Medulla oblongata (tissue), 1 donor: ENCODE data around the gene WFS1.

ENCODE experiments used
- DNase-seq: peaks from one replicate; pipeline ENCODE4 v3.0.0-alpha.2; 2015; ENCODE audit errors: extremely low spot score

Gene WFS1

DNA sequence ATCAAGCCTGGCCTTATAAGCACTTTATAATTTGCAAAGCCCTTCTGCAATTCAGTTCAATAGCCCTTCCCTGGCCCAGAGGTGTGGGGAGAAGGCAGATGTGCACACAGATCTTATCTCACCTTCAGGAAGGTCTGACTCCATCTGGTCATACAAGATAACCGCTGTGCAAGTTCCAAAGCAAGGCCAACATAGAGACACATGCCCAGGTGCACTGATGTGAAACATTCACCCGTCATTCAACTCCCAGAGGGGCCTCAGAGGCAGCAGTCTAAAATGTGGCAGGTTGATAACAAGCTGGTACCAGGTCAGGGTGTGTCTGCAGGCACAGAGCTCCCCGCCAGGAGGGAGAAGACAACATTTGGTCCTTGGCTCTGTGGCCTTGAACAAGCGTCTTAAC lies 10.9 kb upstream of the WFS1 start:
- DNase-seq: no peak

GRCh38 chr4:6259886-6260285 lies 9.8 kb upstream of the WFS1 start:
- no peak for DNase-seq

- no peak for DNase-seq
Measured at GRCh38 chr4:6262176-6262575, 7.5 kb upstream of the WFS1 start.

DNA sequence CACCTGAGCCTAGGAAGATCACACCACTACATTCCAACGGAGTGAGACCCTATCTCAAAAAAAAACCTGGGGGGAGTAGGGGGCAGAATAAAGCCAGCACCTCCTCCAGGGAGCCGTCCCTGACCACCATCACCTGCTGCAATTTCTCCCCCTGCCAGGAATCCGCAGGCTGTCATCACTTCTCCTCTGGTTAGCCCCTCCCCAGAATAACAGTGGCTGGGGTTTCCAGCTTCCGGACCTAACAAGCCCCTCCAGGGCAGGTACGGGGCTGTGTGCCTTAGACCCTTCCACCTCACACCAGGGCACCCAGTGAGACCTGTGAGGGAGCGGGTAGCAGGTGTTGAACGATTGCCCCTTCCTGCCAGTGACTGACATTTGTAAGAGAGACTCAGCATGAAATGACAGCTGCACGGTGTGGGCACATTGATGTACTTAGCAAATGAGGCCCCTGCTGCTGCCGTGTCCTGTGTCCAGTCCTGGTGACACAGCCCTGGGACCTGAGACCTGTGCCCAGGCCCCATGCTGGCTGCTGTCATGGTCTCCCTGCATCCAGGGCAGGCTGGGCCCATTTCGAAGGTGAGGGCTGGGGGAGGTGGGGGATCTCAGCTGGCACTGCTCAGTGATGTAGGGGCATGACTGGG lies 6.7 kb upstream of the WFS1 start:
- DNase-seq: no peak

DNA sequence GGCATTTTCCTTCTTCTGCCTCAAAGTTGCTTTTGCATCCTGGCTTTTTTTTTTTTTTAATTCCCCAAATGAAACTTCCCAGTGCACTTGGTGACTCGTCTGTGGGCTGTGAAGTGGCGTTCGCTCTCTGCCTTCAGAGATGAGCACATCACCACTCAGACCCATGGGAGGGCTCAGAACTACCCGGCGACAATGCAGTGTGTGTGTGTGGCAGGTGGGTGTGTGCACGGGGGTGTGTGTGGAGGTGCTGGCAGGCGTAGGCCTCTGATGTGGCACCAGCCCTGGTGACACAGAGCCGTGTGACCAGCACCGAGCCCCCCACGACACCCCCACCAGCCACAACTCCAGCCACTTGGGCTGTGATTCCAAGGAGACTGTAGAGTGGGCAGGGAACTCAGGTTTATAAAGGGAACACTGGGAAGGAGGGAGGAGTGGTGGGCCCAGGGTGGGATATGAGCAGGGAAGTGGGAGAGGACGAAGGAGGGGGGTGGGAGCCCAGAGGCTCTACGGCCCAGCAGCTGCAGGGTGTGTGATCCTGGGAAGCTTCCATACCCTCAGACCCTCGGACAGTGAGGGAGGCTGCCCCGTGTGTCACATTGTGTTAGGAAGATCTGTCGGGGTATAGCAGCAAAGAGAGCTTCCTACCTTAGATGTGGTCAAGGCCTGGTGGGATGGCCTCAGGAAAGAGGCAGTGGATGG lies 6.0 kb upstream of the WFS1 start:
- DNase-seq: no peak

DNA sequence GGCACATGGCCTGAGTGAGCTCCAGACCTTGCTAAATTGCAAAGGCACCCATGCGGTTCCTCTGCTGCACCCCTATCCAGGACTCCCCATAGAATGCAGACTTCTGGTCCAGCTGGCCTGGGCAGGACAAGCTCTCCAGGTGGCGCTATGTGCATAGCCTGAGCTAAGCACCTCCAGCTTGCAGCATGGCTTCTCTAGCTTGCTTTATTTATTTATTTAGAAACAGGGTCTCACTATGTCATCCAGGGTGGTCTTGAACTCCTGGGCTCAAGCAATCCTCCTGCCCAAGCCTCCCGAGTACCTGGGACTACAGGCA lies 5.5 kb upstream of the WFS1 start:
- DNase-seq: no peak

- DNase-seq: no peak
Measured at GRCh38 chr4:6265546-6265945, 4.1 kb upstream of the WFS1 start.

DNA sequence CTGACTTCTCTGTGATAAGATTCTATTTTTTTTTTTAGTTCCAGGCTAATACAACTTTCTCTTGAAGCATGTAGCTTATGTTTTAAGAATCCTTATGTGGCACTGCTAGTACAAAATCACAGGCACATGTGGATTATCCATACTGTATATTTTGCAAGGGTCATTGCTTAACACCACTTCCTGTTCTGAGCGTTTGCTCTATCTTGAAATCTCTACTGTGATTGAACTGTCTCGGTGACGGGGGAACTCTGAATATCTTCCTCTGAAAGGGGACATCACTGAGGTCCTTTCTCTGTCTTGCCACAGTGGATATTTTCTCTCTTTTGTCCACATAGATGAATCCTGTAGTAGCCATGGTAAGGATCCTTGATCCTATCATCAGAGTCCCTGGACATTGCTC lies 2.1 kb upstream of the WFS1 start:
- peak; percentile 65 for DNase-seq

- no peak for DNase-seq
Measured at GRCh38 chr4:6268650-6269615, 717 bp upstream of the WFS1 start.

GRCh38 chr4:6270636-6271121 lies 1.0 kb downstream of the WFS1 start:
- no peak for DNase-seq

- no peak for DNase-seq
Measured at GRCh38 chr4:6271206-6271605, 1.6 kb downstream of the WFS1 start.

GRCh38 chr4:6271701-6272465 lies 2.2 kb downstream of the WFS1 start:
- DNase-seq: no peak

- no peak for DNase-seq
Measured at GRCh38 chr4:6272863-6273660, 3.4 kb downstream of the WFS1 start.

DNA sequence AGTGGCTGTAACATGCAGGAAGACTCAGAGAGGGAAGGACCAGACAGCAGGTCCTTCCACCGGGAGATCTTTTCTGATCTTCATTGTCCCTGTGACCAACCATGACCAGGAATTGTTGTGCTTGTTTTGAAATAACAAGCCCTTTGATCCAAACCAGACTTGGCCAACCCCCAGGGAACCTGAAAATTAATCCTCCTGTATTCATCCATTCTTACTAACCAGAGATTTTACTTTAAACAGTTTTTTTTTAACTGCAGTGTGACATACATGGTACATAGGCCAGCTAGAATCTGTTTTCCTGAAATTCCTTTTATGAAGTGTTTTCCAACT lies 4.0 kb downstream of the WFS1 start:
- no peak for DNase-seq

DNA sequence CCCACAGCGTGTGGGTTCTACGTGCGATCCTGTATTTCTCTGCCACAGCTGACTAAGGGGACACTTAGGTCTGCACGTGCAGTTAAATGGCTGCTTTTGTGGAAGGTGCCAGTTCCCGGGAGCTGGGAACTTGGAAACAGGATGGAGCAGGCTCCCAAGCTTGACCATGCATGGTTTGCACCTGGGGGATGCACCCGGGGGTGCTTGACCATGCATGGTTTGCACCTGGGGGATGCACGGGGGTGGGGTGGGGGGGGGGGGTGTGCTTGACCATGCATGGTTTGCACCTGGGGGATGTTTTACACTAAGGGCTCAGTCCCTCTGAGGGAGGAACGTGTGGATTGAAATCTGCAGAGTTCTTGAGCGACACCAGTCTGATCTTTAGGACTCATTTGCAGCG lies 5.7 kb downstream of the WFS1 start:
- DNase-seq: no peak

DNA sequence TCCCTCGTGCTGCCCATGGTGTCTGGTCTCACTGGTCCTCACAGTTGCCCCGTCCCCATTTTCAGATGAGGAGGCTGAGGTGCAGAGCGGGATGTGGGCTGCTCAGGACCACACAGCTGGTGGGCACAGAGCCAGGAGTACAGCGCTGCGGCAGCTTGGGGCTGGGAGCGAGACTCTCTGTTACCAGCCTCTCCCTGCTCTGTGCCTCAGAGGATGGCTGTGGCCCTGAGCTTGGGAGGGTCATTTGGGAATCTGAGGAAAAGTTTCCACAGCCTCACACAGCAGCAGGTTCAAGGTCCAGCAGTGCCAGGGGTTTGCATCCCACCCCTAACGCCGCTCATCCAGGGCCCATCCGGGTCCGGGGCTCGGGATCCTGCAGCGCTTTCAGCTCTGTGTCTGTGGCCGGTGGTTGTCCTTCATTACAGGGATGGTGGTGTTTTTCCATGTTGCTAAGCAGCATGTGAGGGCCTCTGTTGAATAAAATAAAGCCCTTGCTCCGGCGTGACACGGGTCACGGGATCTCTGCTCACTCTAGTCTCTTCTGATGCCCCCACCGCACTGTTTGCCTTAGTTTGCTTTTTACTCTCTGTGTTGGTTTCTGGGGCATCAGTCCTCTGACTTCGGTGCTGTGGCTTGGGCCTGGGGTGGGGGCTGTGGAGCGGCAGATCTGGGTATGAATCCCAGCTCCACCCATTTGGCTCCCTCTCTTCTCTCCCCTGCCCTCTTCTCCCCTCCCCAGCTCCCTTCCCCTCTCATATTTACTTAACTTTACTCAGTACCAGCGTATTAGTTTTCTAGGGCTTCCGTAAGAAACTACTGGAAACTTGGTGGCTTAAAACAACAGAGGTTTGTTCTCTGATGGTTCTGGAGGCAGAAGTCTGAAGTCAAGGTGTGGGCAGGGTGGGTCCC lies 6.5 kb downstream of the WFS1 start:
- peak; percentile 66 for DNase-seq

- DNase-seq: no peak
Measured at GRCh38 chr4:6277139-6277802, 7.6 kb downstream of the WFS1 start.

GRCh38 chr4:6277935-6278800 lies 8.5 kb downstream of the WFS1 start:
- DNase-seq: no peak

DNA sequence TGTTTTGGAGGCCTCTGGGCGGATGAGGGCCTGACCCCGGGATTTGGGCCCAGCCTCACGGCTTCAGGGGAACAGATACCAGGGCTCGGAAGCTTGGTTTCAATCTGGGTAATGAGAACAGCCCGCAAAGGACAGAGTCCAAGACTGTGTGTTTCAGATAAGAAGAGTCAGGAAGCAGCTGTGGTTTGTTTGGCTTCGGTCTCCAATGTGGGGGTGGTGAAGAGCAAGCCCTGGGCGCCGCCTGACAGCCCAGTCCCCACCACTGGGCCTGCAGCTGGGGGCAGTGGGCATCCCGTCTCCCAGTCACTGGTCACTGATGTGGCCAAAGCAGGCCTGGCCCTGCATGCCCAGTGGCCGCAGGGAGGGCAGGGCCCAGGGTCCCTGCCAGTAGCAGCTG lies 9.1 kb downstream of the WFS1 start:
- peak; percentile 28 for DNase-seq
